ENCODE data around the gene MBNL2. TPM values are rescaled to one million over a fixed set of nuclear protein-coding genes. Genes with fewer than 3 reads are reported as not detected.

The MBNL2 gene
- total RNA-seq, 1 experiment from 2014 or later = 74.3 TPM

- Mint-ChIP-seq H3K36me3 (ENCODE audit: insufficient read depth, unreplicated experiment) (peaks cover 6% of the 10 kb centered on the region), H3K4me3 (ENCODE audit: unreplicated experiment) (peak within 1 kb of the TSS; percentile 85), H3K4me1 (ENCODE audit: insufficient read depth, unreplicated experiment) (peaks cover 28% of the 10 kb centered on the region), H3K27me3 (ENCODE audit: insufficient read depth, unreplicated experiment) (no peaks in the 10 kb centered on the region), H3K9me3 (ENCODE audit: unreplicated experiment) (no peaks in the 10 kb centered on the region), H3K27ac (ENCODE audit: low read depth, unreplicated experiment) (peak within 1 kb of the TSS; percentile 91)
- DNase-seq (ENCODE audit: unreplicated experiment) = peak; percentile 93
- CTCF ChIA-PET = interaction anchor here (0.5 to 2.2 kb wide), 20 partner anchors 11 to 1978 kb away, joined by 3 to 9 read pairs (median 4); no protein-coding TSS in a partner anchor
- POLR2A ChIA-PET = interaction anchor here (0.6 to 7.3 kb wide), 54 partner anchors 9 to 1791 kb away, joined by 3 to 139 read pairs (median 5); partner anchors contain the start of genes DNAJC3, MBNL2 and UGGT2
- TF ChIP-seq CTCF (IDR thresholded peaks at IDR 0.05; ENCODE audit: unreplicated experiment) = no peak
- BruUV-seq (replicated peaks) = no TSS peak
- intact Hi-C loops (cut with micrococcal nuclease) = loop anchor here (1.0 to 10.0 kb wide), 6 partner anchors 39 to 1869 kb away; partner anchors contain the start of gene MBNL2
Measured at GRCh38 chr13:97433727-97434396, 211.7 kb downstream of the MBNL2 start, which contains the start of gene RAP2A. Gene RAP2A (plus strand): TSS chr13:97434169. CDS start chr13:97434471, 302 bp downstream.

- intact Hi-C loops (cut with micrococcal nuclease) = loop anchor here (10.0 kb wide), 1 partner anchor 1870 kb away; no protein-coding TSS in a partner anchor
- no peak for TF ChIP-seq CTCF (IDR thresholded peaks at IDR 0.05; ENCODE audit: unreplicated experiment)
- CTCF ChIA-PET = interaction anchor here (0.6 to 3.2 kb wide), 12 partner anchors 14 to 1810 kb away, joined by 3 to 16 read pairs (median 4); no protein-coding TSS in a partner anchor
- Mint-ChIP-seq H3K27me3 (ENCODE audit: insufficient read depth, unreplicated experiment) (no peaks in the 10 kb centered on the region), H3K9me3 (ENCODE audit: unreplicated experiment) (no peaks in the 10 kb centered on the region), H3K4me3 (ENCODE audit: unreplicated experiment) (peak overlapping the region; percentile 85), H3K27ac (ENCODE audit: low read depth, unreplicated experiment) (peak overlapping the region; percentile 44), H3K36me3 (ENCODE audit: insufficient read depth, unreplicated experiment) (peaks cover 6% of the 10 kb centered on the region), H3K4me1 (ENCODE audit: insufficient read depth, unreplicated experiment) (peaks cover 28% of the 10 kb centered on the region)
- DNase-seq (ENCODE audit: unreplicated experiment) = peak; percentile 56
- POLR2A ChIA-PET = interaction anchor here (0.6 to 7.3 kb wide), 44 partner anchors 8 to 1827 kb away, joined by 3 to 139 read pairs (median 5); partner anchors contain the start of genes DNAJC3, MBNL2 and UGGT2
- TSS peak; percentile 25 for BruUV-seq (replicated peaks)
Measured at GRCh38 chr13:97434397-97435201, 212.5 kb downstream of the MBNL2 start.

- Mint-ChIP-seq H3K27ac (ENCODE audit: low read depth, unreplicated experiment) (peak overlapping the region; percentile 44), H3K36me3 (ENCODE audit: insufficient read depth, unreplicated experiment) (peaks cover 6% of the 10 kb centered on the region), H3K27me3 (ENCODE audit: insufficient read depth, unreplicated experiment) (no peaks in the 10 kb centered on the region), H3K4me1 (ENCODE audit: insufficient read depth, unreplicated experiment) (peaks cover 22% of the 10 kb centered on the region), H3K9me3 (ENCODE audit: unreplicated experiment) (no peaks in the 10 kb centered on the region), H3K4me3 (ENCODE audit: unreplicated experiment) (peak overlapping the region; percentile 85)
- CTCF ChIA-PET = interaction anchor here (0.6 to 3.2 kb wide), 11 partner anchors 13 to 1811 kb away, joined by 3 to 16 read pairs (median 3); no protein-coding TSS in a partner anchor
- no peak for TF ChIP-seq CTCF (IDR thresholded peaks at IDR 0.05; ENCODE audit: unreplicated experiment)
- no peak for DNase-seq (ENCODE audit: unreplicated experiment)
- BruUV-seq (replicated peaks) = no TSS peak
- POLR2A ChIA-PET = interaction anchor here (0.6 to 7.3 kb wide), 20 partner anchors 10 to 1828 kb away, joined by 3 to 139 read pairs (median 4); partner anchors contain the start of genes MBNL2 and UGGT2
- intact Hi-C loops (cut with micrococcal nuclease) = loop anchor here (10.0 kb wide), 1 partner anchor 1871 kb away; no protein-coding TSS in a partner anchor
Measured at GRCh38 chr13:97435323-97435722, 213.2 kb downstream of the MBNL2 start.

Measured in MCF 10A (cell line).